HEK293 (cell line): ENCODE measurements around the gene ZMYM2.

ENCODE experiments used
- CTCF ChIA-PET: fragments of 350-600 bp; formaldehyde crosslinking; extraction: SDS; loops from one replicate; lab custom pipeline; 2021; ENCODE audit warnings: antibody characterized with exemption; lab: Yijun Ruan, JAX
- POLR2A ChIA-PET: fragments of 300-600 bp; formaldehyde crosslinking; extraction: SDS; loops from one replicate; lab custom pipeline; 2020; ENCODE audit warnings: antibody characterized with exemption, inconsistent platforms; lab: Yijun Ruan, JAX
- H3K27ac ChIP-seq: fragments of 200-500 bp; sonication (Bioruptor generic); 2 replicates; pipeline ENCODE4 v1.5.1; 2014; ENCODE audit warnings: low read depth, low read length, control low read depth, inconsistent platforms; ENCODE audit errors: extremely low read depth
- H3K36me3 ChIP-seq, 2 experiments: fragments of 200-500 bp in 1 of 2; sonication (Bioruptor generic) in 1 of 2; 1 replicate in 1 of 2; 2 replicates in 1 of 2; pipeline ENCODE4 v1.5.1; 2014 to 2017; ENCODE audit warnings: inconsistent platforms in 2 of 2, low read length in 2 of 2; ENCODE audit not compliant: control insufficient read depth in 2 of 2, insufficient read depth in 1 of 2
- H3K4me1 ChIP-seq: fragments of 200-500 bp; sonication (Bioruptor generic); 2 replicates; pipeline ENCODE4 v1.5.1; 2014; ENCODE audit warnings: mild to moderate bottlenecking, low read length, inconsistent platforms; ENCODE audit not compliant: control insufficient read depth, insufficient read depth
- H3K4me3 ChIP-seq: 2 replicates; pipeline ENCODE4 v1.5.1; 2011; ENCODE audit warnings: low read depth, mild to moderate bottlenecking, control low read depth, low read length, moderate library complexity
- H3K9me3 ChIP-seq: fragments of 200-500 bp; sonication (Bioruptor generic); 2 replicates; pipeline ENCODE4 v1.5.1; 2014; ENCODE audit warnings: low read depth, low read length, inconsistent platforms; ENCODE audit not compliant: control insufficient read depth, insufficient read depth
- KLF9 ChIP-seq: fragments of 450-650 bp; formaldehyde crosslinking; IDR thresholded peaks from 2 replicates; pipeline ENCODE4 v1.5.1; 2016; ENCODE audit warnings: missing biosample characterization, missing genetic modification characterization, low read depth
- MYNN ChIP-seq: fragments of 450-650 bp; formaldehyde crosslinking; IDR thresholded peaks from 2 replicates; pipeline ENCODE4 v1.5.1; 2016; ENCODE audit warnings: missing biosample characterization, missing genetic modification characterization, borderline replicate concordance
- OSR2 ChIP-seq: fragments of 450-650 bp; formaldehyde crosslinking; IDR thresholded peaks from 2 replicates; pipeline ENCODE4 v1.5.1; 2016; ENCODE audit warnings: missing biosample characterization, missing genetic modification characterization
- REST ChIP-seq: fragments of 450-650 bp; formaldehyde crosslinking; IDR thresholded peaks from 2 replicates; pipeline ENCODE4 v1.5.1; 2016; ENCODE audit warnings: missing biosample characterization, missing genetic modification characterization
- SCRT1 ChIP-seq: fragments of 450-650 bp; formaldehyde crosslinking; IDR thresholded peaks from 2 replicates; pipeline ENCODE4 v1.5.1; 2016; ENCODE audit warnings: missing biosample characterization, missing genetic modification characterization, borderline replicate concordance
- ZBTB48 ChIP-seq: fragments of 450-650 bp; formaldehyde crosslinking; IDR thresholded peaks from 2 replicates; pipeline ENCODE4 v1.5.1; 2016; ENCODE audit warnings: missing biosample characterization, missing genetic modification characterization
- ZNF121 ChIP-seq: fragments of 450-650 bp; formaldehyde crosslinking; IDR thresholded peaks from 2 replicates; pipeline ENCODE4 v1.5.1; 2016; ENCODE audit warnings: missing biosample characterization, missing genetic modification characterization
- ZNF155 ChIP-seq: fragments of 450-650 bp; formaldehyde crosslinking; IDR thresholded peaks from 2 replicates; pipeline ENCODE4 v1.5.1; 2016; ENCODE audit warnings: missing biosample characterization, missing genetic modification characterization
- ZNF174 ChIP-seq: fragments of 450-650 bp; formaldehyde crosslinking; IDR thresholded peaks from 2 replicates; pipeline ENCODE4 v1.5.0; 2017; ENCODE audit warnings: missing biosample characterization, mild to moderate bottlenecking, missing genetic modification characterization
- ZNF2 ChIP-seq: fragments of 450-650 bp; formaldehyde crosslinking; IDR thresholded peaks from 2 replicates; pipeline ENCODE4 v1.5.1; 2016; ENCODE audit warnings: missing biosample characterization, missing genetic modification characterization
- ZNF23 ChIP-seq: fragments of 450-650 bp; formaldehyde crosslinking; IDR thresholded peaks from 2 replicates; pipeline ENCODE4 v1.5.1; 2016; ENCODE audit warnings: missing biosample characterization, missing genetic modification characterization, borderline replicate concordance
- ZNF280D ChIP-seq: fragments of 450-650 bp; formaldehyde crosslinking; IDR thresholded peaks from 2 replicates; pipeline ENCODE4 v1.5.1; 2016; ENCODE audit warnings: missing biosample characterization, missing genetic modification characterization
- ZNF292 ChIP-seq: fragments of 450-650 bp; formaldehyde crosslinking; IDR thresholded peaks from 2 replicates; pipeline ENCODE4 v1.5.1; 2016; ENCODE audit warnings: low read depth, missing biosample characterization, missing genetic modification characterization, borderline replicate concordance
- ZNF426 ChIP-seq: fragments of 450-650 bp; formaldehyde crosslinking; IDR thresholded peaks from 2 replicates; pipeline ENCODE4 v1.5.1; 2017; ENCODE audit warnings: missing biosample characterization, missing genetic modification characterization, mild to moderate bottlenecking, inconsistent platforms, moderate library complexity
- ZNF473 ChIP-seq: fragments of 450-650 bp; formaldehyde crosslinking; IDR thresholded peaks from 2 replicates; pipeline ENCODE4 v1.5.1; 2017; ENCODE audit warnings: missing biosample characterization, missing genetic modification characterization
- ZNF529 ChIP-seq: fragments of 450-650 bp; formaldehyde crosslinking; IDR thresholded peaks from 2 replicates; pipeline ENCODE4 v1.5.1; 2017; ENCODE audit warnings: missing genetic modification characterization, missing biosample characterization; ENCODE audit not compliant: insufficient replicate concordance
- ZNF548 ChIP-seq: fragments of 450-650 bp; formaldehyde crosslinking; IDR thresholded peaks from 2 replicates; pipeline ENCODE4 v1.5.1; 2016; ENCODE audit warnings: missing biosample characterization, missing genetic modification characterization
- ZNF549 ChIP-seq: fragments of 450-650 bp; IDR thresholded peaks from 2 replicates; pipeline ENCODE4 v1.5.1; 2018; ENCODE audit warnings: missing biosample characterization, missing genetic modification characterization, mild to moderate bottlenecking, inconsistent platforms, moderate library complexity
- ZNF558 ChIP-seq: fragments of 450-650 bp; formaldehyde crosslinking; IDR thresholded peaks from 2 replicates; pipeline ENCODE4 v1.5.1; 2016; ENCODE audit warnings: missing biosample characterization, missing genetic modification characterization
- ZNF596 ChIP-seq: fragments of 450-650 bp; IDR thresholded peaks from 2 replicates; pipeline ENCODE4 v1.5.0; 2018; ENCODE audit warnings: missing biosample characterization, mild to moderate bottlenecking, missing genetic modification characterization, moderate library complexity
- ZNF654 ChIP-seq: fragments of 450-650 bp; formaldehyde crosslinking; IDR thresholded peaks from 2 replicates; pipeline ENCODE4 v1.5.1; 2016; ENCODE audit warnings: low read depth, missing biosample characterization, missing genetic modification characterization
- ZNF660 ChIP-seq: fragments of 450-650 bp; IDR thresholded peaks from 2 replicates; pipeline ENCODE4 v1.5.1; 2018; ENCODE audit warnings: missing biosample characterization, mild to moderate bottlenecking, missing genetic modification characterization
- ZNF670 ChIP-seq: fragments of 450-650 bp; formaldehyde crosslinking; IDR thresholded peaks from 2 replicates; pipeline ENCODE4 v1.5.1; 2016; ENCODE audit warnings: missing biosample characterization, missing genetic modification characterization, low read depth
- ZNF704 ChIP-seq: fragments of 450-650 bp; formaldehyde crosslinking; IDR thresholded peaks from 2 replicates; pipeline ENCODE4 v1.5.1; 2016; ENCODE audit warnings: missing biosample characterization, missing genetic modification characterization
- ZNF791 ChIP-seq: fragments of 450-650 bp; formaldehyde crosslinking; IDR thresholded peaks from 2 replicates; pipeline ENCODE4 v1.5.1; 2016; ENCODE audit warnings: missing biosample characterization, missing genetic modification characterization
- TF ChIP-seq, protein P1 (sequence below): fragments of 450-650 bp; formaldehyde crosslinking; IDR thresholded peaks from 2 replicates; pipeline ENCODE4 v1.5.1; 2017; ENCODE audit warnings: missing biosample characterization, missing genetic modification characterization
- TF ChIP-seq, protein P2 (sequence below): fragments of 450-650 bp; formaldehyde crosslinking; optimal IDR thresholded peaks from 2 replicates; pipeline ENCODE3; 2016; ENCODE audit warnings: missing biosample characterization, mild to moderate bottlenecking, missing genetic modification characterization

ZMYM2 gene

GRCh38 chr13:20136781-20137703 lies 178.5 kb downstream of the ZMYM2 start (continued):
- TF ChIP-seq REST (tag by site-specific recombination) (no peak), ZNF292 (tag by site-specific recombination) (no peak), ZNF155 (tag by site-specific recombination) (no peak), ZNF660 (tag by site-specific recombination) (no peak), ZNF2 (tag by site-specific recombination) (no peak), OSR2 (tag by site-specific recombination) (no peak), ZNF529 (tag by site-specific recombination) (no peak), ZNF704 (no peak), ZNF174 (no peak), ZNF791 (tag by site-specific recombination) (no peak), ZNF23 (tag by site-specific recombination) (no peak), ZNF549 (no peak)
- TF ChIP-seq, all 188 proteins: peak for 0

GRCh38 chr13:20137875-20138274 lies 179.3 kb downstream of the ZMYM2 start:
- H3K4me3 ChIP-seq, result no peak overlapping the region
- H3K36me3 ChIP-seq, result peaks cover 0 to 4% of the 10 kb centered on the region in 2 experiments; a peak in 1 of 3 replicates
- CTCF ChIA-PET, result no interaction called here
- POLR2A ChIA-PET, result no interaction called here
- no peaks in the 10 kb centered on the region for H3K9me3 ChIP-seq
- no peak overlapping the region for H3K27ac ChIP-seq
- H3K4me1 ChIP-seq, result peaks cover 13% of the 10 kb centered on the region
- no peak for TF ChIP-seq MYNN (tag by site-specific recombination)
- TF ChIP-seq ZNF558 (tag by site-specific recombination), result no peak
- TF ChIP-seq ZNF280D (tag by site-specific recombination), result no peak
- TF ChIP-seq, protein P1, sequence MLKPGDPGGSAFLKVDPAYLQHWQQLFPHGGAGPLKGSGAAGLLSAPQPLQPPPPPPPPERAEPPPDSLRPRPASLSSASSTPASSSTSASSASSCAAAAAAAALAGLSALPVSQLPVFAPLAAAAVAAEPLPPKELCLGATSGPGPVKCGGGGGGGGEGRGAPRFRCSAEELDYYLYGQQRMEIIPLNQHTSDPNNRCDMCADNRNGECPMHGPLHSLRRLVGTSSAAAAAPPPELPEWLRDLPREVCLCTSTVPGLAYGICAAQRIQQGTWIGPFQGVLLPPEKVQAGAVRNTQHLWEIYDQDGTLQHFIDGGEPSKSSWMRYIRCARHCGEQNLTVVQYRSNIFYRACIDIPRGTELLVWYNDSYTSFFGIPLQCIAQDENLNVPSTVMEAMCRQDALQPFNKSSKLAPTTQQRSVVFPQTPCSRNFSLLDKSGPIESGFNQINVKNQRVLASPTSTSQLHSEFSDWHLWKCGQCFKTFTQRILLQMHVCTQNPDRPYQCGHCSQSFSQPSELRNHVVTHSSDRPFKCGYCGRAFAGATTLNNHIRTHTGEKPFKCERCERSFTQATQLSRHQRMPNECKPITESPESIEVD (tag by site-specific recombination), result no peak
- TF ChIP-seq ZNF654 (tag by site-specific recombination), result no peak
- TF ChIP-seq ZNF548 (tag by site-specific recombination), result no peak
- TF ChIP-seq ZNF121, result no peak
- no peak for TF ChIP-seq SCRT1 (tag by site-specific recombination)
- no peak for TF ChIP-seq ZBTB48 (tag by site-specific recombination)
- TF ChIP-seq ZNF473 (tag by site-specific recombination), result no peak
- TF ChIP-seq KLF9 (tag by site-specific recombination), result no peak
- TF ChIP-seq ZNF596, result no peak
- no peak for TF ChIP-seq ZNF670 (tag by site-specific recombination)
- TF ChIP-seq, protein P2, sequence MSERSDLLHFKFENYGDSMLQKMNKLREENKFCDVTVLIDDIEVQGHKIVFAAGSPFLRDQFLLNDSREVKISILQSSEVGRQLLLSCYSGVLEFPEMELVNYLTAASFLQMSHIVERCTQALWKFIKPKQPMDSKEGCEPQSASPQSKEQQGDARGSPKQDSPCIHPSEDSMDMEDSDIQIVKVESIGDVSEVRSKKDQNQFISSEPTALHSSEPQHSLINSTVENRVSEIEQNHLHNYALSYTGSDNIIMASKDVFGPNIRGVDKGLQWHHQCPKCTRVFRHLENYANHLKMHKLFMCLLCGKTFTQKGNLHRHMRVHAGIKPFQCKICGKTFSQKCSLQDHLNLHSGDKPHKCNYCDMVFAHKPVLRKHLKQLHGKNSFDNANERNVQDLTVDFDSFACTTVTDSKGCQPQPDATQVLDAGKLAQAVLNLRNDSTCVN (tag by site-specific recombination), result no peak
- no peak for TF ChIP-seq ZNF426 (tag by site-specific recombination)
